OCI-LY7 (cell line): ENCODE data around the gene PRKG1. TPM values are rescaled to one million over a fixed set of nuclear protein-coding genes. Genes with fewer than 3 reads are reported as not detected.

Experiments
- BruUV-seq: library from RNA; stranded (reverse); fragments of 400-500 nt; replicated peaks from 2 replicates; lab custom pipeline; 2021; lab: Mats Ljungman, UMichigan
- CTCF ChIA-PET: fragments of 300-600 bp; sonication (Branson Sonifier 250); formaldehyde crosslinking; loops from one replicate; lab custom pipeline; 2022; ENCODE audit warnings: antibody characterized with exemption; ENCODE audit not compliant: unreplicated experiment; lab: Charles Lee
- POLR2A ChIA-PET: fragments of 300-600 bp; sonication (Branson Sonifier 250); formaldehyde crosslinking; loops from one replicate; lab custom pipeline; 2022; ENCODE audit warnings: antibody characterized with exemption; lab: Charles Lee
- DNase-seq: peaks from one replicate; pipeline ENCODE4 v3.0.0-alpha.2; 2015; ENCODE audit warnings: low spot score
- H2AFZ ChIP-seq: fragments of 200-600 bp; sonication (generic), shearing (Covaris generic); 2 replicates; pipeline ENCODE4 v1.6.1; 2014; ENCODE audit warnings: mild to moderate bottlenecking, antibody characterized with exemption, low read length, moderate library complexity
- H3K27ac ChIP-seq: fragments of 200-600 bp; sonication (generic); 2 replicates; pipeline ENCODE4 v1.5.1; 2014; ENCODE audit warnings: mixed run types, low read depth, mild to moderate bottlenecking, moderate library complexity, low read length, inconsistent platforms; ENCODE audit not compliant: poor library complexity, severe bottlenecking
- H3K36me3 ChIP-seq: fragments of 200-600 bp; sonication (generic); 2 replicates; pipeline ENCODE4 v1.6.1; 2014; ENCODE audit warnings: mild to moderate bottlenecking, antibody characterized with exemption, low read length, moderate library complexity, mixed read lengths; ENCODE audit not compliant: insufficient read depth
- H3K4me1 ChIP-seq: fragments of 200-600 bp; sonication (generic); 2 replicates; pipeline ENCODE4 v1.5.1; 2014; ENCODE audit warnings: mild to moderate bottlenecking, low read length; ENCODE audit not compliant: insufficient read depth, poor library complexity, severe bottlenecking
- H3K4me2 ChIP-seq: fragments of 200-600 bp; sonication (generic); 2 replicates; pipeline ENCODE4 v1.6.1; 2014; ENCODE audit warnings: mild to moderate bottlenecking, low read length
- H3K4me3 ChIP-seq: fragments of 200-600 bp; sonication (generic); 2 replicates; pipeline ENCODE4 v1.5.1; 2014; ENCODE audit warnings: mild to moderate bottlenecking, low read depth, low read length; ENCODE audit not compliant: poor library complexity, severe bottlenecking
- H3K79me2 ChIP-seq: fragments of 200-600 bp; sonication (generic); 2 replicates; pipeline ENCODE4 v1.6.1; 2016; ENCODE audit warnings: low read depth, mild to moderate bottlenecking, low read length, moderate library complexity, mixed read lengths; ENCODE audit not compliant: insufficient read depth
- H3K9me2 ChIP-seq: fragments of 200-600 bp; sonication (generic); 2 replicates; pipeline ENCODE4 v1.6.1; 2016; ENCODE audit warnings: mild to moderate bottlenecking, low read length, mixed read lengths; ENCODE audit not compliant: insufficient read depth
- H3K9me3 ChIP-seq: fragments of 200-600 bp; sonication (generic); 2 replicates; pipeline ENCODE4 v1.6.1; 2014; ENCODE audit warnings: mild to moderate bottlenecking, mixed run types, low read length, mixed read lengths
- H4K20me1 ChIP-seq: fragments of 200-600 bp; sonication (generic); 2 replicates; pipeline ENCODE4 v1.6.1; 2014; ENCODE audit warnings: mild to moderate bottlenecking, antibody characterized with exemption, low read length, moderate library complexity, mixed read lengths; ENCODE audit not compliant: insufficient read depth
- CTCF ChIP-seq: fragments of 200-600 bp; sonication (generic); conservative IDR thresholded peaks from 2 replicates; pipeline ENCODE4 v1.5.1; 2014; ENCODE audit warnings: mild to moderate bottlenecking, antibody characterized with exemption, low read length, moderate library complexity, mixed read lengths
- EZH2phosphoT487 ChIP-seq: fragments of 200-600 bp; sonication (generic); IDR thresholded peaks from 2 replicates; pipeline ENCODE4 v1.6.1; 2018; ENCODE audit warnings: low read depth, borderline replicate concordance, mild to moderate bottlenecking, mixed run types, antibody characterized with exemption, low read length, moderate library complexity, mixed read lengths
- intact Hi-C: fragments of 100-400 bp; cut with micrococcal nuclease; formaldehyde crosslinking; loops from one replicate; pipeline ENCODE4 v1.10.0; 2022; ENCODE audit not compliant: unreplicated experiment
- total RNA-seq, 2 experiments: library from RNA; depleted of rRNA in 1 of 2; stranded (reverse); fragments of >200 nt in 1 of 2; shearing (Covaris generic) in 1 of 2; gene quantifications; 2 replicates each; pipeline ENCODE4 v1.2.3, GENCODE V29; 2014 to 2022

Gene PRKG1
- total RNA-seq, 2 experiments from 2014 or later, result not detected

- Histone ChIP-seq H3K4me3 (no peak overlapping the region), H3K9me2 (no peaks in the 10 kb centered on the region), H3K4me1 (no peaks in the 10 kb centered on the region), H3K27ac (no peak overlapping the region), H3K79me2 (no peaks in the 10 kb centered on the region), H3K4me2 (no peak overlapping the region), H3K36me3 (no peaks in the 10 kb centered on the region), H2AFZ (no peak overlapping the region), H3K9me3 (no peaks in the 10 kb centered on the region), H4K20me1 (no peaks in the 10 kb centered on the region)
- no peak for TF ChIP-seq EZH2phosphoT487
- no peak for TF ChIP-seq CTCF
- POLR2A ChIA-PET, result no interaction called here
- DNase-seq, result no peak
- intact Hi-C loops, result no loop called here
- CTCF ChIA-PET, result no interaction called here
- BruUV-seq, result no TSS peak
Observed at GRCh38 chr10:51198170-51198569, 123.9 kb downstream of the PRKG1 start.

DNA sequence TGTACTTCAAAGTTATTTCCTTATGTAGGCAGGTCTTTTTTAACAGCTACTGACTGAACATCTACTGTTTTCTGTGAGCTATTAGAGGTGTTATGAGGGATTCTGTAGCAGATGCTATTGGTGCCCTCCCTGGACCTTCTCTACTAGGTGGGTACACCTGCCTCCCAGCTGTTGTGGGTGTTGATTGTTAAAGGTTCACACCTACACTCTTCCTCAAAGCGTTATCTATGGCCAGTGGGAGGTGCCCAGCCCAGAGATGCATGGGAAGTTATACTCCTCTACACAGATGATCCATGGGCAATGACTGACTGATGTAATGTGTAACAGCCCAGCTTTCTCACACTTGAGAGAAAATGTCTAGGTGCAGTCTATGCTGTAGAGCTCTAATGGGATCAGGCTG, 127.7 kb downstream of the PRKG1 start:
- TF ChIP-seq CTCF (no peak), EZH2phosphoT487 (no peak)
- no peaks in the 10 kb centered on the region for H3K36me3 ChIP-seq
- H3K9me3 ChIP-seq, result no peaks in the 10 kb centered on the region
- ChIA-PET CTCF (no interaction called here), POLR2A (interaction anchor here (0.5 kb wide), 1 partner anchor 134 kb away, joined by 3 read pairs; no protein-coding TSS in a partner anchor)
- intact Hi-C loops, result no loop called here
- H3K9me2 ChIP-seq, result no peaks in the 10 kb centered on the region
- no peak overlapping the region for H3K4me3 ChIP-seq
- no peak overlapping the region for H3K4me2 ChIP-seq
- DNase-seq, result no peak
- H3K79me2 ChIP-seq, result no peaks in the 10 kb centered on the region
- no peaks in the 10 kb centered on the region for H4K20me1 ChIP-seq
- no peak overlapping the region for H2AFZ ChIP-seq
- BruUV-seq, result no TSS peak
- no peaks in the 10 kb centered on the region for H3K4me1 ChIP-seq
- H3K27ac ChIP-seq, result no peak overlapping the region

- ChIA-PET CTCF (no interaction called here), POLR2A (no interaction called here)
- Histone ChIP-seq H4K20me1 (no peaks in the 10 kb centered on the region), H2AFZ (no peak overlapping the region), H3K9me3 (no peaks in the 10 kb centered on the region), H3K4me1 (no peaks in the 10 kb centered on the region), H3K27ac (no peak overlapping the region), H3K9me2 (no peaks in the 10 kb centered on the region), H3K79me2 (no peaks in the 10 kb centered on the region), H3K4me2 (no peak overlapping the region), H3K36me3 (no peaks in the 10 kb centered on the region), H3K4me3 (no peak overlapping the region)
- DNase-seq, result no peak
- no TSS peak for BruUV-seq
- intact Hi-C loops, result no loop called here
- TF ChIP-seq CTCF (no peak), EZH2phosphoT487 (no peak)
Observed at GRCh38 chr10:51203359-51203758, 129.1 kb downstream of the PRKG1 start.
